GM10248 (cell line): ENCODE results near the gene NR3C2.

Source experiments
- CTCF ChIA-PET: fragments of 300-600 bp; sonication (Branson Sonifier 250); formaldehyde crosslinking; extraction: SDS; loops from one replicate; lab custom pipeline; 2021; ENCODE audit warnings: antibody characterized with exemption; lab: Yijun Ruan, JAX
- POLR2A ChIA-PET: fragments of 350-650 bp; sonication (Branson Sonifier 250); formaldehyde crosslinking; extraction: SDS; loops from one replicate; lab custom pipeline; 2020; ENCODE audit warnings: antibody characterized with exemption; lab: Yijun Ruan, JAX
- DNase-seq: peaks from one replicate; pipeline ENCODE4 v3.0.0; 2012; ENCODE audit errors: extremely low spot score
- CTCF ChIP-seq: IDR thresholded peaks from 2 replicates; pipeline ENCODE4 v1.5.1; 2012; ENCODE audit warnings: mild to moderate bottlenecking, low read depth; ENCODE audit errors: extremely low read depth, missing control alignments, control extremely low read depth

Gene NR3C2

GRCh38 chr4:148452970-148453369 lies 10.8 kb upstream of the NR3C2 start:
- DNase-seq, result no peak
- CTCF ChIA-PET, result no interaction called here
- TF ChIP-seq CTCF, result no peak
- POLR2A ChIA-PET, result no interaction called here

- CTCF ChIA-PET, result interaction anchor here (1.5 kb wide), 1 partner anchor 14 kb away, joined by 5 read pairs; no protein-coding TSS in a partner anchor
- no peak for DNase-seq
- POLR2A ChIA-PET, result no interaction called here
- no peak for TF ChIP-seq CTCF
Observed at GRCh38 chr4:148449921-148450320, 7.7 kb upstream of the NR3C2 start.

- POLR2A ChIA-PET, result no interaction called here
- no peak for TF ChIP-seq CTCF
- CTCF ChIA-PET, result interaction anchor here (1.2 to 2.5 kb wide), 2 partner anchors 9 to 15 kb away, joined by 3 to 6 read pairs; no protein-coding TSS in a partner anchor
- DNase-seq, result no peak
Observed at GRCh38 chr4:148448141-148448540, 5.9 kb upstream of the NR3C2 start.

GRCh38 chr4:148447681-148448080 lies 5.5 kb upstream of the NR3C2 start:
- ChIA-PET POLR2A (no interaction called here), CTCF (interaction anchor here (1.2 to 2.5 kb wide), 2 partner anchors 9 to 15 kb away, joined by 3 to 6 read pairs; no protein-coding TSS in a partner anchor)
- DNase-seq, result no peak

GRCh38 chr4:148445860-148446330 lies 3.7 kb upstream of the NR3C2 start:
- POLR2A ChIA-PET, result no interaction called here
- CTCF ChIA-PET, result no interaction called here
- DNase-seq, result no peak
- TF ChIP-seq CTCF, result no peak

More at GRCh38 chr4:148447681-148448080, 5.5 kb upstream of the NR3C2 start:
- TF ChIP-seq CTCF, result no peak

- CTCF ChIA-PET, result no interaction called here
- TF ChIP-seq CTCF, result no peak
- POLR2A ChIA-PET, result no interaction called here
- peak; percentile 33 for DNase-seq
Observed at GRCh38 chr4:148445071-148445859, 3.1 kb upstream of the NR3C2 start.
